Activated CD4-positive, alpha-beta T cell treated with anti-CD3 and anti-CD28 coated beads, Interleukin-2, amount 50 U/mL, for 48 hours (primary cell): ENCODE results near the gene GGTLC2.
"Not testable (repeated sequence)": the region's sequence is repeated elsewhere in the genome, so short reads cannot be mapped to it uniquely, and the experiment has no call there.

Experiments
- DNase-seq, 2 experiments: peaks; one replicate each; pipeline ENCODE4 v3.0.0-alpha.2; 2020

Gene GGTLC2

GRCh38 chr22:22642255-22642654, 2.2 kb upstream of the GGTLC2 start:
- DNase-seq = not testable (repeated sequence)

GRCh38 chr22:22645969-22646368, 1.6 kb downstream of the GGTLC2 start:
- DNase-seq = not testable (repeated sequence)

GRCh38 chr22:22647952-22648351, 3.5 kb downstream of the GGTLC2 start:
- DNase-seq = not testable (repeated sequence)

GRCh38 chr22:22648863-22649536, 4.6 kb downstream of the GGTLC2 start:
- not testable (repeated sequence) for DNase-seq

GRCh38 chr22:22649761-22650160, 5.3 kb downstream of the GGTLC2 start:
- DNase-seq = not testable (repeated sequence)

- DNase-seq = not testable (repeated sequence)
Measured at GRCh38 chr22:22650398-22650797, 6.0 kb downstream of the GGTLC2 start.

GRCh38 chr22:22650803-22651515, 6.5 kb downstream of the GGTLC2 start:
- DNase-seq = not testable (repeated sequence)

GRCh38 chr22:22651593-22651992, 7.2 kb downstream of the GGTLC2 start:
- DNase-seq = not testable (repeated sequence)

GRCh38 chr22:22652102-22652501, 7.7 kb downstream of the GGTLC2 start:
- DNase-seq = not testable (repeated sequence)

GRCh38 chr22:22652573-22652972, 8.2 kb downstream of the GGTLC2 start:
- DNase-seq = not testable (repeated sequence)

- not testable (repeated sequence) for DNase-seq
Measured at GRCh38 chr22:22653677-22654381, 9.4 kb downstream of the GGTLC2 start.

GRCh38 chr22:22655452-22656290, 11.3 kb downstream of the GGTLC2 start:
- DNase-seq = no peak

- no peak for DNase-seq
Measured at GRCh38 chr22:22657712-22658111, 13.3 kb downstream of the GGTLC2 start.

GRCh38 chr22:22661275-22661674, 16.9 kb downstream of the GGTLC2 start:
- DNase-seq = no peak

GRCh38 chr22:22662095-22662494, 17.7 kb downstream of the GGTLC2 start:
- DNase-seq = no peak

GRCh38 chr22:22663861-22664800, 19.7 kb downstream of the GGTLC2 start:
- no peak for DNase-seq

GRCh38 chr22:22666307-22667091, 22.1 kb downstream of the GGTLC2 start:
- DNase-seq = peak; percentile 19 to 34

GRCh38 chr22:22667966-22668880, 23.8 kb downstream of the GGTLC2 start:
- no peak for DNase-seq

GRCh38 chr22:22669093-22669492, 24.7 kb downstream of the GGTLC2 start:
- DNase-seq = no peak
